Heart left ventricle (tissue), 13 donors: ENCODE data around the gene GALK1.

Source experiments
- POLR2A ChIP-seq, 2 donors: fragments of 450-650 bp; IDR thresholded peaks; one replicate each; pipeline ENCODE4 v1.6.1; 2017; ENCODE audit warnings: antibody characterized with exemption in 2 of 2, mild to moderate bottlenecking in 2 of 2, moderate library complexity in 2 of 2
- TF ChIP-seq, protein P1 (sequence below), 12 donors: fragments of 200-600 bp; sonication (generic) in 4 of 12; IDR thresholded peaks; one replicate each; pipeline versions ENCODE4 v1.5.0 to v1.8.0; 2018 to 2022; ENCODE audit warnings: antibody characterized with exemption in 12 of 12, mild to moderate bottlenecking in 5 of 12
- donor health status: ischemic (EF 13 %, LVEDD 7.1; RV severe dilation, severe dysfunction).
- donor health status: DM: no; HTN: yes; CAD: no.
- donor health status: DM: no; HTN: no; CAD: no.
- donor health status: ischemic (EF 25% LVEDD 6.9; RV normal size, moderate dysfunction).
- donor health status: ischemic (EF 25% LVEDD 5.7; RV mildly dilated, moderate dysfunction).
- donor health status: ischemic (EF 35%, LVEDD 5.7; RV mildly dilated, moderate dysfunction).
- donor health status: nonischemic (EF 11% LVEDD 7.7; RV severe dilation, severe dysfunction).
- donor health status: DM: yes; HTN: yes; CAD: no.
- donor health status: PGD.
- donor health status: ischemic (EF 29% LVEDD 5.4; RV normal size, mild dysfunction).
- donor health status: nonischemic (EF 23%, LVEDD 6.1; RV moderate dilation, normal function).

GRCh38 chr17:75752405-75752709 is 12.6 kb downstream of the GALK1 start:
- TF ChIP-seq, protein P1, sequence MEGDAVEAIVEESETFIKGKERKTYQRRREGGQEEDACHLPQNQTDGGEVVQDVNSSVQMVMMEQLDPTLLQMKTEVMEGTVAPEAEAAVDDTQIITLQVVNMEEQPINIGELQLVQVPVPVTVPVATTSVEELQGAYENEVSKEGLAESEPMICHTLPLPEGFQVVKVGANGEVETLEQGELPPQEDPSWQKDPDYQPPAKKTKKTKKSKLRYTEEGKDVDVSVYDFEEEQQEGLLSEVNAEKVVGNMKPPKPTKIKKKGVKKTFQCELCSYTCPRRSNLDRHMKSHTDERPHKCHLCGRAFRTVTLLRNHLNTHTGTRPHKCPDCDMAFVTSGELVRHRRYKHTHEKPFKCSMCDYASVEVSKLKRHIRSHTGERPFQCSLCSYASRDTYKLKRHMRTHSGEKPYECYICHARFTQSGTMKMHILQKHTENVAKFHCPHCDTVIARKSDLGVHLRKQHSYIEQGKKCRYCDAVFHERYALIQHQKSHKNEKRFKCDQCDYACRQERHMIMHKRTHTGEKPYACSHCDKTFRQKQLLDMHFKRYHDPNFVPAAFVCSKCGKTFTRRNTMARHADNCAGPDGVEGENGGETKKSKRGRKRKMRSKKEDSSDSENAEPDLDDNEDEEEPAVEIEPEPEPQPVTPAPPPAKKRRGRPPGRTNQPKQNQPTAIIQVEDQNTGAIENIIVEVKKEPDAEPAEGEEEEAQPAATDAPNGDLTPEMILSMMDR (IDR thresholded peaks at IDR 0.05) = no peak
- TF ChIP-seq POLR2A (IDR thresholded peaks at IDR 0.05) = no peak
